Adipocyte (in vitro differentiated cells): Measurements from ENCODE around the gene TAB2.

Source experiments
- DNase-seq: peaks from one replicate; pipeline ENCODE4 v3.0.0-alpha.2; 2015; ENCODE audit warnings: low read depth
- H3K27me3 ChIP-seq: replicated peaks from 2 replicates; pipeline ENCODE4 v1.7.0; 2013; ENCODE audit warnings: mild to moderate bottlenecking, low read length, moderate library complexity; ENCODE audit not compliant: control insufficient read depth, insufficient read depth
- H3K36me3 ChIP-seq: 2 replicates; pipeline ENCODE4 v1.7.0; 2013; ENCODE audit warnings: low read length, mild to moderate bottlenecking, moderate library complexity; ENCODE audit not compliant: control insufficient read depth, insufficient read depth, severe bottlenecking
- H3K4me1 ChIP-seq: 2 replicates; pipeline ENCODE4 v1.7.0; 2013; ENCODE audit warnings: mild to moderate bottlenecking, low read length, moderate library complexity; ENCODE audit not compliant: control insufficient read depth, insufficient read depth
- H3K4me3 ChIP-seq: 2 replicates; pipeline ENCODE4 v1.7.0; 2013; ENCODE audit warnings: mild to moderate bottlenecking, low read length, moderate library complexity
- H3K9ac ChIP-seq: 2 replicates; pipeline ENCODE4 v1.7.0; 2013; ENCODE audit warnings: mild to moderate bottlenecking, low read length, moderate library complexity
- H3K9me3 ChIP-seq: 2 replicates; pipeline ENCODE4 v1.7.0; 2013; ENCODE audit warnings: mild to moderate bottlenecking, low read length, moderate library complexity; ENCODE audit not compliant: control insufficient read depth

TAB2 gene

DNA sequence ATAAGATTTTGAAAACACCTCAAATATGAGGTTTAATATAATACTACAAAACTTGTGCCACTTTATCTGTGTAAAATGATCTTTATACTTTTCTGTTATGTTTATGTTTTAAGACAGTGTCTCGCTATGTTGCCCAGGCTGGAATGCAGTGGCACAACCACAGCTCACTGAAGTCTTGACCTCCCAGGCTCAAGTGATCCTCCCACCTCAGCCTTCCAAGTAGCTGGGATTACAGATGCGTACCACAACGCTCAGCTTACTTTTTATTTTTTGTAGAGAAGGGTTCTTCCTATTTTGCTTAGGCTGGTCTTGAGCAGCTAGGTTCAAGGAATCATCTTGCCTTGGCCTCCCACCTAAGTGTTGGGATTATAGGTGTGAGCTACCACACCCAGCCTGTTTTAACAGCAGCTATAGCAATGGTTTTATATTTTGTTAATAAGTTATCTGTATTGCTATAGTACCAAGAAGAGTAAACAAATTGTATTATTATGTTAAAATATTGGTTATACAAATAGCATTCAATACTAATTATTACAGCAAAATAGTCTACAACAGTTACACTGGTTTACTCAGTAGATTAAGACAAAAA lies 8.2 kb downstream of the TAB2 start:
- no peak for DNase-seq
- Histone ChIP-seq H3K36me3 (no peaks in the 10 kb centered on the region), H3K4me3 (no peak overlapping the region), H3K4me1 (peaks cover 35% of the 10 kb centered on the region), H3K9ac (no peak overlapping the region), H3K9me3 (no peaks in the 10 kb centered on the region), H3K27me3 (no peaks in the 10 kb centered on the region)

DNA sequence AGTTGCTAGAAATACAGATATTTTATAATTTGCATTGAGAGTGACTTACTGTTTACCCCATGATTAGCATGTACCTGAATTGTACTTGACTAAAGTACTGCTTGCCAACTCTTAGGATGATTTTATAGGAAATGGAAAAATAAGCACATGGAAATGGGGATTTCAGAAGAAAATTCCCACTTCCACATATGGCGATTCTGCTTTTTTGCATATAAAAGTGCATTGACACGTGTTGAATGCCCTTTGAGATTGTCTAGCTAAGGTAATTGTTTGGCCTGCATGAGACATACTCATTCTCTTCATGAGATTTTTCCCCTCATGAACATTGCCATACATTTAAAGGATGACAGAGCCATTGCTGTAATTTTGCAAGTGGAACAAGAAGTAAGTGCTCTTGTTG lies 10.1 kb downstream of the TAB2 start:
- no peaks in the 10 kb centered on the region for H3K9me3 ChIP-seq
- peaks cover 36% of the 10 kb centered on the region for H3K4me1 ChIP-seq
- no peak overlapping the region for H3K9ac ChIP-seq
- H3K27me3 ChIP-seq = no peaks in the 10 kb centered on the region
- no peak overlapping the region for H3K4me3 ChIP-seq
- no peaks in the 10 kb centered on the region for H3K36me3 ChIP-seq
- DNase-seq = no peak

DNA sequence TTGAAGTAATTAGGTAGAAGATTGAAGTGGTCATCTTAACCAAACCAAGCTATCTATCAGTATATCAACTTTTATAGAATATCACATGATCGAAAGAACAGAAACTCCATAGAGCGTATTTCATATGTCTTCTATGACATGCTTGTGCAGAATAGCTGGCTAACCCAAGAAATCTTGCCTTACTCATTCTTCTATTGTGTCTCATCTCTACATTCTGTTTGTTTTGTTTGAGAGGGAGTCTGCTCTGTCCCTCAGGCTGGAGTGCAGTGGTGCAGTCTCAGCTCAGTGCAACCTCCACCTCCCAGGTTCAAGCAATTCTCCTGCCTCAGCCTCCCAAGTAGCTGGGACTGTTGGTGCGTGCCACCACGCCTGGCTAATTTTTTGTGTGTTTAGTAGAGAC lies 10.6 kb downstream of the TAB2 start:
- Histone ChIP-seq H3K4me1 (peaks cover 36% of the 10 kb centered on the region), H3K9me3 (no peaks in the 10 kb centered on the region), H3K36me3 (no peaks in the 10 kb centered on the region), H3K4me3 (no peak overlapping the region), H3K9ac (no peak overlapping the region), H3K27me3 (no peaks in the 10 kb centered on the region)
- DNase-seq = no peak

DNA sequence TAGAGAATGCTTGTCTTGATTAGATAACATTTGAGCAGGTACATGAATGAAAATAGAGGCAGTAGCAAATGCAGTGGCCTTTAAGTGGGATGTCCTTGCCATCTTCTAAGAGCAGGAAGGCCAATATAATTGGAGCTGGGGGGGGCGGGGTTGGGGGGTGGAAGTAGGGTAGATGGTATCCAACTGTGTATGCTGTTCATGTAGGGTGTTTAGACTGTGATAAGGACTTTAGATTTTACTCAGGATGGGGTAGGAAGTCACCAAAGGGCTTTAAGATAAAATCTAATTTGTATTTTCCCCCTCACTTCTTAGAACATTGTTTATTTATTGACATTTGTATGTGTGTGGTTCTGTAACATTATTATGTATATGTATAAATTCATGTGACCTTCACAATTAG lies 12.0 kb downstream of the TAB2 start:
- Histone ChIP-seq H3K36me3 (no peaks in the 10 kb centered on the region), H3K4me3 (no peak overlapping the region), H3K9ac (no peak overlapping the region), H3K4me1 (peaks cover 41% of the 10 kb centered on the region), H3K9me3 (no peaks in the 10 kb centered on the region), H3K27me3 (no peaks in the 10 kb centered on the region)
- DNase-seq = no peak

DNA sequence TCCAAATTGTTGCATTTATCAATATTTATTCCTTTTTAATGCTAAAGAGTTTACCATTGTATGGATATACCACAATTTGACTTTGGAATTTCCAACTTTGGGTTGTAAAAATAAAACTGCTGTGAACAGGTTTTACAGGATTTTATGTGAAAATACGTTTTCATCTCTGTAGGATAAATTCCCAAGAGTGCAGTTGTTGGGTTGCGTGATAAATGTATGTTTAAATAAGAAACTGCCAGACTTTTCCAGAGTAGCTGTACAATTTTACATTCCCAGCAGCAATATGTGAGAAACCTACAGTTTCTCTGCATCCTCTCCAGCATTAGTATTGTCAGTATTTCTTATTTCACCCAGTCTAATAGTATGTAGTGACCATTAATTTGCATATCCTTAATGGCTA lies 12.6 kb downstream of the TAB2 start:
- no peak for DNase-seq
- no peaks in the 10 kb centered on the region for H3K36me3 ChIP-seq
- H3K4me3 ChIP-seq = no peak overlapping the region
- no peak overlapping the region for H3K9ac ChIP-seq
- no peaks in the 10 kb centered on the region for H3K9me3 ChIP-seq
- H3K4me1 ChIP-seq = peaks cover 41% of the 10 kb centered on the region
- H3K27me3 ChIP-seq = no peaks in the 10 kb centered on the region

DNA sequence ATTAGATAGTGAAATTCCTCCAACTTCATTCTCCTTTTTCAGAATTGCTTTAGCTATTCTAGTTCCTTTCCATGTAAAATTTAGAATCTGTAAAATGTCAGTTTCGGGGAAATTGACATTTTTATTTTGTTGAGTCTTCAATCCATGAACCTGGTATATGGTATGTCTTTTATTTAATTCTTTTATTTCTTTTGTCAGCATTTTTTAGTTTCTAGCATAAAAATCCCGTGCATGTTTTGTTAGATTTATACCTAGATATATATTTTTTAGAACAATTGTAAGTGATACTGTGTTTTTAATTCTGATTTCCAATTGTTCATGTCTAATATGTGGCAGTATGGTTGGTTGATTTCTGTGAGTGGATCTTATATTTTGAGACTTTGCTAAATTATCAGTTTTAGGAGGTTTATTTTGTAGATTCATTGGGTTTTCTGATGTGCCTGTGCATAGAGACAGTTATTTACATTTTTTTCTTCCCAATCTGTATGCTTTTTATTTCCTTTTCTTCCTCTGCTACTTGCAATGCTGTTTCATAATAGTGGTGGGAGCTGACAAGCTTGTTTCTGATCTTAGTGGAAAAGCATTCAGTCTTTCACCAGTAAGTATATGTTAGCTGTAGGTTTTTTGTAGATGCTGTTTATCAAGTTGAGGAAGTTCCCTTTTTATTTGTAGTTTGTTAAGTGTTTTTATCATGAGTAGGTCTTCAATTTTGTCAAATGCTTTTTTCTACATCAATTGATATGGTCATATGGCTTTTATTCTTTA lies 13.7 kb downstream of the TAB2 start:
- Histone ChIP-seq H3K4me1 (peaks cover 51% of the 10 kb centered on the region), H3K4me3 (no peak overlapping the region), H3K9me3 (no peaks in the 10 kb centered on the region)

DNA sequence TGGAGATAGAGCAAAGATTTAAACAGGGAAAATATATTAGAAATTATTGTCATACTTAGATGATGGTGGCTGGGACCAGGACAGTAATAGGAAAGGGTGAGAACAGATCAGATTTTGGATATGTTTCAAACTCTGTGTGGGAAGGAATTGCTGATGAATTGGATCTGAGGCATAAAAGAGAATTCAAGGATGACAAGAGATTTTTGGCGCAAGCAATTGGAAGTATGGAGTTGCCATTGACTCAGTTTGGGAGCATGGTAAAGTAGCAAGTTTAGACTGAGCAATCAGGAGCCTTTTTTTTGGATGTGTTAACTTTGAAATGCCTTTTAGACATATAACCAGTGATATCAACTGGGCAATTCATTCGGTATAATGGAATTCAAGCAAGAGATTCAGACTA lies 14.4 kb downstream of the TAB2 start:
- Histone ChIP-seq H3K9me3 (no peaks in the 10 kb centered on the region), H3K4me1 (peaks cover 58% of the 10 kb centered on the region), H3K36me3 (no peaks in the 10 kb centered on the region), H3K9ac (no peak overlapping the region), H3K27me3 (no peaks in the 10 kb centered on the region), H3K4me3 (no peak overlapping the region)
- DNase-seq = no peak

More for the DNA sequence above, 13.7 kb downstream of the TAB2 start:
- no peak overlapping the region for H3K9ac ChIP-seq
- H3K27me3 ChIP-seq = no peaks in the 10 kb centered on the region
- no peaks in the 10 kb centered on the region for H3K36me3 ChIP-seq
- DNase-seq = peak; percentile 46

DNA sequence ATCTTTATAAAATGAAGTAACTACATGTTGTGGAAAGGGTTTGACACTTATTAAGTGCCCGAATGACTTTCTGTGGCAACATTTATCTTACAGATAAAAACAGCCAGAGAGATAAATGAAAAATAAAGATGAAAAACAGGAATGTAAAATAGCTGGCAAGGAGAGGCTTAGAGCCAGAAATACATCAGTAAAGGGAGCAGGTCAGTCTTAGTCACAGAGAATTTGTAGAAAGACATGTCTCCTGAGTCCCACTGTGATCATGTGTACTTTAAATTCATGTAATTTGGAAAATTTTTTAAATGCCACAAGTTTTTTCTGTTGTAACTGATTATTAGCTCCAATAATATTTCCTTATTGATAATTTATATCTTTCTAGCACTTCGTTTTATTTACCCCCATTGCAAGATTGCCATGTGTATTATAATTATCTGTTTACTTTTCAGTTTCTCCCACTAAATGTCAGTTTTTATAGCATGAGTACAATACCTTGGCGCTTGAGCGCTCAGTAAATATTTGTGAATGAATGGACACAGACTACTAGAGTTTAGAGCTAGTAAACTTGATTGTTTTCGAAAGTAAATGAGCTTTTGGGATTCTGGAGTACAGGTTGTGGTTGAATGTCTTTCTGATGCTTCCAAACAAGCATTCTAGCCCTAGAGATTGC lies 15.2 kb downstream of the TAB2 start:
- H3K9ac ChIP-seq = no peak overlapping the region
- H3K9me3 ChIP-seq = no peaks in the 10 kb centered on the region
- H3K4me1 ChIP-seq = peaks cover 66% of the 10 kb centered on the region
- peak overlapping the region; percentile 16 for H3K4me3 ChIP-seq
- no peaks in the 10 kb centered on the region for H3K36me3 ChIP-seq
- no peaks in the 10 kb centered on the region for H3K27me3 ChIP-seq
- no peak for DNase-seq

DNA sequence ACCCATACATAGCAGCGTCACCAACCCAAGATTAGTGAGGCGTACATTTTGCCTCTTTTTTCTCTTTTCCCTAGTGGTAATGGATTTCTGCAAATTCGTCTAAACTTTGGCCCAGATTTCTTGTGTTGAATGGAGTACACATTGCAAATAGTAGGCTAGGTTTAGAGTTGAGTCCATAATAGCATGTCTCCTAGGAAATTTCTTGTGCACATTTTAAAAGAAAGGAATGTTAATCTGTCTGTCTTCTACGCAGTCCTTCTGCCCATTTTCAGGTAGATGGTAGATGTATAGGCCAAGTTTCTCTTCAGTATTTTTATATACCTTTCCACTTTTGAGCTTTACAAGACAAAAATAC lies 15.7 kb downstream of the TAB2 start:
- no peaks in the 10 kb centered on the region for H3K27me3 ChIP-seq
- H3K4me1 ChIP-seq = peaks cover 72% of the 10 kb centered on the region
- DNase-seq = no peak

DNA sequence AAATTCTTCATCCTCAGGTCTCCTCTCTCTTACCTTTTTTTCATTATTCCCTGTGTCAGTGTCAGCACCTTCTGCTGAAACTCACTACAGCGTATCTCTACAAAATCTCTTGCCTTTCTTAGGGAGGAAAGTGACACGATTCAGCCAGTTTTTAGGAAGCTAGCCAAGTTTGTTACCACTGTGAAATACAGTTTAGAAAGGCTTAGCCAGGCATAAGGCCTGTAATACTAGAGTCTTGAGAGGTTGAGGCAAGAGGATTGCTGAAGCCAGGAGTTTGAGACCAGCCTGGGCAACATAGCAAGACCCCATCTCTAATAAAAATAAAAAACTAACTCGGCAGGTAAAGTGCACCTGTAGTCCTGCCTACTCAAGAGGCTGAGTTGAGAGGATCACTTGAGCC lies 16.7 kb downstream of the TAB2 start:
- no peak overlapping the region for H3K9ac ChIP-seq
- H3K4me1 ChIP-seq = peaks cover 73% of the 10 kb centered on the region
- H3K4me3 ChIP-seq = no peak overlapping the region
- H3K36me3 ChIP-seq = no peaks in the 10 kb centered on the region
- peak; percentile 42 for DNase-seq
- H3K9me3 ChIP-seq = no peaks in the 10 kb centered on the region
- H3K27me3 ChIP-seq = no peaks in the 10 kb centered on the region

More for the DNA sequence above, 15.7 kb downstream of the TAB2 start:
- Histone ChIP-seq H3K9me3 (no peaks in the 10 kb centered on the region), H3K36me3 (no peaks in the 10 kb centered on the region), H3K9ac (no peak overlapping the region), H3K4me3 (peak overlapping the region; percentile 16)

DNA sequence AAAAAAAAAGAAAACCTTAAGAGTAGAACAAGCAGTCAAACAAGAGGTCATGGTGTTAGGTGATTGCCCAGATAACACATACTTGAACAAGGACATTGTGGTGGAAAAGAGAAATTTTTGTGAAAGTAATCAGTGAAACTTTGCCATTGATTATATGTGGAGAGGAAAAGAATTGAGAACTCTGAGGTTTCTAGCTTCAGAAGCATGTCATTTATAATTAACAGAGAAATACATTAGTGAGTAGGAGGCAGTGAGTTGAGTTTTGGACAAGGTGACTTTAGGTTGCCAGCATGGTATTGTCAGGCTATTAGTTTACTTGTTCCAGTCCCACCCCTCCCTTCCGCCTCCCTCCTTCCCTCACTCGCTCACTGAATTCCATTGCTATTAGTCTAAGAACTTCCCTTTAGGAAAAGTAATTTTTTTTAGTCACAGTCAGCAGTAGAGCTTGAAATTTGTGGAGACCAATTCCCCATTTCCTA lies 17.2 kb downstream of the TAB2 start:
- Histone ChIP-seq H3K9ac (no peak overlapping the region), H3K4me3 (peak overlapping the region; percentile 11), H3K4me1 (peaks cover 73% of the 10 kb centered on the region), H3K36me3 (no peaks in the 10 kb centered on the region), H3K9me3 (no peaks in the 10 kb centered on the region), H3K27me3 (no peaks in the 10 kb centered on the region)
- DNase-seq = peak; percentile 85
